Stimulated activated naive CD8-positive, alpha-beta T cell treated with anti-CD3 and anti-CD28 coated beads, Interleukin-15, Interleukin-2, amounts not matched to agents 100 ng/mL and 50 ng/mL, for 24 hours (primary cell): ENCODE data around the gene JOSD2.
"Not testable (repeated sequence)": the region's sequence is repeated elsewhere in the genome, so short reads cannot be mapped to it uniquely, and the experiment has no call there.

Source experiments
- H3K27ac Mint-ChIP-seq: one replicate; pipeline ENCODE4 v1.8.0; 2021; ENCODE audit warnings: mild to moderate bottlenecking, mixed read lengths
- H3K27me3 Mint-ChIP-seq: one replicate; pipeline ENCODE4 v1.8.0; 2021; ENCODE audit warnings: mixed read lengths
- H3K36me3 Mint-ChIP-seq: one replicate; pipeline ENCODE4 v1.8.0; 2021; ENCODE audit warnings: low read depth, mixed read lengths
- H3K4me1 Mint-ChIP-seq: one replicate; pipeline ENCODE4 v1.8.0; 2021; ENCODE audit warnings: low read depth, mixed read lengths
- H3K4me3 Mint-ChIP-seq: one replicate; pipeline ENCODE4 v1.8.0; 2021; ENCODE audit warnings: mild to moderate bottlenecking, mixed read lengths
- H3K9me3 Mint-ChIP-seq: one replicate; pipeline ENCODE4 v1.8.0; 2021; ENCODE audit warnings: mixed read lengths

JOSD2 gene

DNA sequence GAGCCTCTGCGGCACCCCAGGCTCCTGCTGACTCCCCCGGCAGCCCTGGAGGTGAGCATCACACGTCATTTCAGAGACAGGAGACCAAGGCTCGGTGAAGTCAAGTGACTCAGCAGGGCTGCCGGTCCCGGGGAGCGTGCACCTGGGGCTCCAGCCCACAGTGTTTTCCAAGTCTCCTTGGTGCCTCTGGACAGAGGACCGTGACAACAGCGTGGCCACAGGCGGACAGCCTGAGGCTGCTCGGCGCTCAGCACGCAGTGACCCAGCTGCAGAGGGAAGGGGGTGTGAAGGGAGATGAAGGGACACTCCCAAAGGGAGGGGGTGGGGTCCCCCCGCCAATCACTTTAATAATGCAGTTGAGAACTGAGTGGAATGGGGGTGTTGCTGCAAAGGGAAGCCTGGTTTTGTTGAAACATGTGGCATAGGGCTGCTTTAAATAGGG is 20.2 kb upstream of the JOSD2 start:
- Mint-ChIP-seq H3K4me3 (no peak overlapping the region), H3K4me1 (peaks cover 3% of the 10 kb centered on the region), H3K9me3 (peaks cover 16% of the 10 kb centered on the region), H3K27ac (no peak overlapping the region), H3K36me3 (no peaks in the 10 kb centered on the region), H3K27me3 (peaks cover 22% of the 10 kb centered on the region)

GRCh38 chr19:50528052-50528451 is 17.1 kb upstream of the JOSD2 start:
- H3K4me3 Mint-ChIP-seq, H3K4me1 Mint-ChIP-seq, H3K36me3 Mint-ChIP-seq, H3K27ac Mint-ChIP-seq, H3K9me3 Mint-ChIP-seq: not testable (repeated sequence)
- H3K27me3 Mint-ChIP-seq, result peaks cover 14% of the 10 kb centered on the region

GRCh38 chr19:50522881-50523280 is 11.9 kb upstream of the JOSD2 start:
- H3K36me3 Mint-ChIP-seq, result no peaks in the 10 kb centered on the region
- H3K27me3 Mint-ChIP-seq, result no peaks in the 10 kb centered on the region
- H3K4me3 Mint-ChIP-seq, result no peak overlapping the region
- H3K27ac Mint-ChIP-seq, result no peak overlapping the region
- no peaks in the 10 kb centered on the region for H3K9me3 Mint-ChIP-seq
- H3K4me1 Mint-ChIP-seq, result no peaks in the 10 kb centered on the region

GRCh38 chr19:50520822-50521465 is 10.0 kb upstream of the JOSD2 start:
- Mint-ChIP-seq H3K36me3 (no peaks in the 10 kb centered on the region), H3K9me3 (no peaks in the 10 kb centered on the region), H3K4me3 (no peak overlapping the region), H3K27ac (no peak overlapping the region), H3K27me3 (no peaks in the 10 kb centered on the region), H3K4me1 (no peaks in the 10 kb centered on the region)

DNA sequence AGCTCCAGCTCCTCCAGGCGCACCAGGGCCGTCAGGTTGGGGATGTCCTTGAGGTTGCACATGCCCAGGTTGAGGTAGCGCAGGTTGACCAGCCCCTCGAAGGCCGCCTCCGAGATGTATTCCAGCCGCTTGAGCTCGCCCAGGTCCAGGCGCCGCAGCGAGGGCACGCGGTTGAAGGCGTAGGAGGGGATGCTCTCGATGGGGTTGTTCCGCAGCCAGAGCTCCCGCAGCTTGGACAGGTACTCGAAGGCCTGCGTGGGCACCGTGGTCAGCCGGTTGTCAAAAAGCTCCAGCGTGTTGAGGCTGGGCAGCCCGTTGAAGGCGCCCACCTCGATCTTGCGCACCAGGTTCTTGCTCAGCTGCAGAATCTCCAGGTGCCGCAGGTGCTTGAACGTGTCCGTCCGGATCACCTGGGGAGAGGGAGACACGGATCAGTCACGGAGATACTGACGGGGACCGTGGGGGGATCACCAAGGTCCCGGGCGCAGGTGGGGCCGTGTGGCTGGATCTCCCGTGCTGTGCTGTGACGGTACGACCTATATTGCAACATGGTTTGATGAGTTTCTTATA is 8.1 kb upstream of the JOSD2 start:
- no peaks in the 10 kb centered on the region for H3K9me3 Mint-ChIP-seq
- no peak overlapping the region for H3K4me3 Mint-ChIP-seq
- H3K36me3 Mint-ChIP-seq, result no peaks in the 10 kb centered on the region
- H3K27ac Mint-ChIP-seq, result no peak overlapping the region
- peaks cover 4% of the 10 kb centered on the region for H3K27me3 Mint-ChIP-seq
- H3K4me1 Mint-ChIP-seq, result no peaks in the 10 kb centered on the region

- H3K27ac Mint-ChIP-seq, result no peak overlapping the region
- no peaks in the 10 kb centered on the region for H3K36me3 Mint-ChIP-seq
- H3K4me3 Mint-ChIP-seq, result no peak overlapping the region
These were observed 7.4 kb upstream of the JOSD2 start for GRCh38 chr19:50518091-50519005.

GRCh38 chr19:50517704-50518075 is 6.7 kb upstream of the JOSD2 start:
- Mint-ChIP-seq H3K4me1 (no peaks in the 10 kb centered on the region), H3K27ac (no peak overlapping the region)

More at GRCh38 chr19:50518091-50519005, 7.4 kb upstream of the JOSD2 start:
- Mint-ChIP-seq H3K27me3 (peaks cover 4% of the 10 kb centered on the region), H3K9me3 (no peaks in the 10 kb centered on the region), H3K4me1 (no peaks in the 10 kb centered on the region)

DNA sequence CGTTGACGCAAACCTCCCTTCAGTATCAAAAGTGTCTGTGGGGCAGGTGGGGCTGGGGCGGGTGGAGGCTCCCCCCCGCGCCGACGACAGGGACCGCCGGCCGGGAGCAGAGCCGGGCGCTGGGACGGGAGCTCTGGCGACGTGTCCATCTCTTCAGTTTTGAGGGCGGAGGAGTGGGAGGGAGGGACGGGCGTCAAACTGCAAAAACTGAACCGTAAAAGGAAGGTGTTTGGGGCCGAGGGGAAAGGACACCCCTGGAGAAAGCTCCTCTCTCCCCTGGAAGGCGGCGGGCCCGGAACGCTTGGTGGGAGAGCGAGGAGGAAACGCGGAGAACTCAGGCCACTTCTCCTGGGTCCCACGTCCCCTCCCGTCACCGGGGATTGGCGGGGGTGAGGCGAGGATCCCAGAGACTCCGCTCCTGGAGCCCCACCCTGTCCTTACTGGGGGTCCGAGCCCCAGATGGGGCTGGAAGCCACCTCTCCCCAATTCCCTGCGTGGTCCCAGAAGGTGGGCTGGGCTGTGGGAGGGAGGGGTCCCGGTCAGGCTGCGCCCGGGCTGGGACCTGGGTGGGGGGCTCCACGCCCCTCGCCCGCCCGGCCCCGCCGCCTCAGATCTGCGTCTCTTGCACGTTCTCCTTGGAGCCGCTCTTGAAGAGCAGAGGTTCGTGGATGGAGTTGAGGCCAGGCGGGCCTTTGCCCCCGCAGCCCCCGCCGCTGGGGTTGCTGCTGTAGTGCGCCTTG is 6.1 kb upstream of the JOSD2 start:
- Mint-ChIP-seq H3K9me3 (no peaks in the 10 kb centered on the region), H3K4me3 (no peak overlapping the region), H3K36me3 (no peaks in the 10 kb centered on the region), H3K27ac (no peak overlapping the region), H3K27me3 (peaks cover 4% of the 10 kb centered on the region), H3K4me1 (no peaks in the 10 kb centered on the region)

More at GRCh38 chr19:50517704-50518075, 6.7 kb upstream of the JOSD2 start:
- Mint-ChIP-seq H3K4me3 (no peak overlapping the region), H3K9me3 (no peaks in the 10 kb centered on the region), H3K36me3 (no peaks in the 10 kb centered on the region), H3K27me3 (peaks cover 4% of the 10 kb centered on the region)

GRCh38 chr19:50516456-50516855 is 5.5 kb upstream of the JOSD2 start:
- H3K4me3 Mint-ChIP-seq, result no peak overlapping the region
- H3K4me1 Mint-ChIP-seq, result peaks cover 5% of the 10 kb centered on the region
- no peaks in the 10 kb centered on the region for H3K9me3 Mint-ChIP-seq
- peaks cover 4% of the 10 kb centered on the region for H3K27me3 Mint-ChIP-seq
- H3K27ac Mint-ChIP-seq, result no peak overlapping the region
- no peaks in the 10 kb centered on the region for H3K36me3 Mint-ChIP-seq

DNA sequence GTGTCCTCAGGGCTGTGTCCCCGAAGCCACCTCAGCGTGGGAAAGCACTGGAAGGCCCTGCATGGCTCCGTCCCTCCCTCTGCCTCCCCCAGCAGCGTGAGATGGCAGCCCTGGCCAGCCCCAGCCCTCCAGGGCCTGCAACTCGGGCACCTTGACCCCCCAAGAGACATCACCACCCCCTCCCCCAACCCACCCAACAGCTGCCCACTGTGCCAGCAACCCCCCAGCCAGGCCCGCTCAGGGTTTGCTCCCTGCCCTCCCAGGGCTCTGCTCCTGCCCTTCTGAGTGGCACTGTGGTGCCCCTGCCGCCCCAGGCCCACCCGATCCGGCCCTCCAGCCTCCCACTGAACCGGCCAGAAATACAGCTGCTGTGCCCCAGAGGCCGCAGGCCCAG is 4.2 kb upstream of the JOSD2 start:
- H3K4me1 Mint-ChIP-seq, result peaks cover 15% of the 10 kb centered on the region
- no peak overlapping the region for H3K27ac Mint-ChIP-seq
- H3K4me3 Mint-ChIP-seq, result no peak overlapping the region
- no peaks in the 10 kb centered on the region for H3K9me3 Mint-ChIP-seq
- H3K36me3 Mint-ChIP-seq, result no peaks in the 10 kb centered on the region
- peaks cover 4% of the 10 kb centered on the region for H3K27me3 Mint-ChIP-seq

DNA sequence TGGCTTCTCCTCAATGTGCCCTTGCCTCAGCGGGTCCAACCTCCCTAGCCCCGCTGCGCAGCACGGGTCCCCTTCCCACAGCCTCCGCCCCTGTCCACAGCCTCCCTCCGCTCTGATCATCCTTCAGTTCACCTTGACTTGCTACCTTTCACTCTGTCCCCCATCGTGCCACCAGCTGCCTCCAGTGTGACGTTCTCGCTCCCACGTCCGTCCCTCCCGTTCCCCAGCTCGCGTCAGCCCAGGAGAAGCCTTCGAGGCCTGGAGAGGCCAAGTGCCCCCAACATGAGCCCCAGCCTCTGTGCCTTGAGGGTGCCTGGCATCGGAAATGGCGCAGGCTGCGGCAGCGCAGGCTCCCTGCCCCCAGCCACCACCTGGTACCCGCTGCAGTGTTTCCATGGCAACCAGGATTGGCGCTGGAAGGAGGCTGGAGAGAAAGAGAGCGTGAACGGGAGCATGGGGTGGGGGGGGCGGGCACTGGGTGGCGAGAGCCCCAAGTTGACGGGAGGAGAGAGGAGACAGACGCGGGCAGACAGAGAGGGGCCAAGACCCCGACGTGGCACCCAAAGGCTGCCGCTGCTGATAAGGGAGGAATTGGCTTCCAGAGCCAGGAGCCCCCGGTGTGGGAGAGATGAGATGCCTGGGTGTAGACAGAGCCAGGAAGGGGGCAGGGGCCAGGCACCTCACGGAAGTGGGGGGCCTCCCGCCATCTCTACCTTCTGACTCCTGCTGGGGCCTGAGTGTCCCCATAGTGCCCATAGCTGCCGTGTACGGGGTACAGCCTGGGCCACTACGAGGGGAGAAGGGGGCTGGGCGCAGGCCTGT is 3.6 kb upstream of the JOSD2 start:
- H3K36me3 Mint-ChIP-seq, result no peaks in the 10 kb centered on the region
- no peak overlapping the region for H3K27ac Mint-ChIP-seq
- H3K27me3 Mint-ChIP-seq, result peaks cover 4% of the 10 kb centered on the region
- no peak overlapping the region for H3K4me3 Mint-ChIP-seq
- peaks cover 16% of the 10 kb centered on the region for H3K4me1 Mint-ChIP-seq
- no peaks in the 10 kb centered on the region for H3K9me3 Mint-ChIP-seq

- Mint-ChIP-seq H3K27me3 (peaks cover 4% of the 10 kb centered on the region), H3K4me3 (no peak within 1 kb of the TSS), H3K9me3 (no peaks in the 10 kb centered on the region), H3K4me1 (peaks cover 17% of the 10 kb centered on the region), H3K27ac (no peak within 1 kb of the TSS), H3K36me3 (no peaks in the 10 kb centered on the region)
These were observed 2.9 kb upstream of the JOSD2 start, which contains the start of gene ASPDH for GRCh38 chr19:50513746-50514345. Gene ASPDH, minus strand, starts transcription at chr19:50513913. Its CDS starts 90 bp downstream, at chr19:50513823.

GRCh38 chr19:50512999-50513745 is 2.2 kb upstream of the JOSD2 start:
- no peak overlapping the region for H3K27ac Mint-ChIP-seq
- H3K4me1 Mint-ChIP-seq, result peaks cover 20% of the 10 kb centered on the region
- peaks cover 4% of the 10 kb centered on the region for H3K27me3 Mint-ChIP-seq
- no peak overlapping the region for H3K4me3 Mint-ChIP-seq
- no peaks in the 10 kb centered on the region for H3K36me3 Mint-ChIP-seq
- no peaks in the 10 kb centered on the region for H3K9me3 Mint-ChIP-seq
